IPS DF 4.7 (cell line): ENCODE measurements around the gene ZNF485.
"Not testable (repeated sequence)": the region's sequence is repeated elsewhere in the genome, so short reads cannot be mapped to it uniquely, and the experiment has no call there.

Experiments
- DNase-seq: peaks from one replicate; pipeline ENCODE4 v3.0.0-alpha.2; 2013; ENCODE audit warnings: low spot score; ENCODE audit errors: extremely low read depth

ZNF485 gene

GRCh38 chr10:43606323-43607198 lies at the start of gene ZNF485:
TSS of gene ZNF485 (plus strand) at chr10:43606438. CDS start at chr10:43607051, 613 bp downstream.
- peak; percentile 56 for DNase-seq

GRCh38 chr10:43557214-43557613 lies 49.0 kb upstream of the ZNF485 start:
- no peak for DNase-seq

- no peak for DNase-seq
Observed at GRCh38 chr10:43569681-43570080, 36.6 kb upstream of the ZNF485 start.

- DNase-seq = no peak
Observed at GRCh38 chr10:43570971-43571370, 35.3 kb upstream of the ZNF485 start.

GRCh38 chr10:43573250-43574000 lies 32.8 kb upstream of the ZNF485 start:
- no peak for DNase-seq

GRCh38 chr10:43574001-43574892 lies 32.0 kb upstream of the ZNF485 start, which contains the start of gene ZNF239:
TSS of gene ZNF239 (minus strand) at chr10:43574616. CDS start at chr10:43558079, 16,537 bp downstream.
- DNase-seq = peak; percentile 44

- no peak for DNase-seq
Observed at GRCh38 chr10:43574906-43575305, 31.3 kb upstream of the ZNF485 start.

- no peak for DNase-seq
Observed at GRCh38 chr10:43576062-43576461, 30.2 kb upstream of the ZNF485 start.

GRCh38 chr10:43576580-43576979 lies 29.7 kb upstream of the ZNF485 start:
- DNase-seq = no peak

GRCh38 chr10:43584051-43584450 lies 22.2 kb upstream of the ZNF485 start:
- DNase-seq = no peak

GRCh38 chr10:43585046-43585445 lies 21.2 kb upstream of the ZNF485 start:
- no peak for DNase-seq

- no peak for DNase-seq
Observed at GRCh38 chr10:43585981-43586729, 20.1 kb upstream of the ZNF485 start.

GRCh38 chr10:43586730-43587115 lies 19.5 kb upstream of the ZNF485 start:
- DNase-seq = not testable (repeated sequence)

- no peak for DNase-seq
Observed at GRCh38 chr10:43591303-43591904, 14.8 kb upstream of the ZNF485 start.

- DNase-seq = no peak
Observed at GRCh38 chr10:43594944-43595589, 11.2 kb upstream of the ZNF485 start.

- DNase-seq = no peak
Observed at GRCh38 chr10:43595739-43596298, 10.4 kb upstream of the ZNF485 start.

GRCh38 chr10:43596546-43596945 lies 9.7 kb upstream of the ZNF485 start:
- DNase-seq = no peak

- DNase-seq = no peak
Observed at GRCh38 chr10:43598446-43598845, 7.8 kb upstream of the ZNF485 start.

- DNase-seq = no peak
Observed at GRCh38 chr10:43599333-43599732, 6.9 kb upstream of the ZNF485 start.
